GM19035 (cell line): ENCODE measurements around the gene EFCAB8.
"Not testable (repeated sequence)": the region's sequence is repeated elsewhere in the genome, so short reads cannot be mapped to it uniquely, and the experiment has no call there.

ENCODE experiments used
- ATAC-seq: cut with Tn5 transposase; IDR thresholded peaks from one replicate; pipeline ENCODE4 v1.9.1; 2021; ENCODE audit not compliant: unreplicated experiment

Gene EFCAB8

GRCh38 chr20:32885185-32885584 is 26.5 kb downstream of the EFCAB8 start:
- no peak for ATAC-seq

- no peak for ATAC-seq
Measured at GRCh38 chr20:32885952-32886351, 27.2 kb downstream of the EFCAB8 start.

GRCh38 chr20:32886652-32887051 is 27.9 kb downstream of the EFCAB8 start:
- ATAC-seq, result no peak

GRCh38 chr20:32887492-32887891 is 28.8 kb downstream of the EFCAB8 start:
- no peak for ATAC-seq

GRCh38 chr20:32888636-32889035 is 29.9 kb downstream of the EFCAB8 start:
- ATAC-seq, result no peak

- ATAC-seq, result no peak
Measured at GRCh38 chr20:32889281-32889680, 30.6 kb downstream of the EFCAB8 start.

GRCh38 chr20:32891491-32891890 is 32.8 kb downstream of the EFCAB8 start:
- ATAC-seq, result no peak

GRCh38 chr20:32891926-32892660 is 33.4 kb downstream of the EFCAB8 start:
- ATAC-seq, result no peak

- ATAC-seq, result no peak
Measured at GRCh38 chr20:32893263-32894025, 34.7 kb downstream of the EFCAB8 start.

- ATAC-seq, result no peak
Measured at GRCh38 chr20:32894026-32894483, 35.3 kb downstream of the EFCAB8 start.

GRCh38 chr20:32894711-32895355 is 36.1 kb downstream of the EFCAB8 start:
- no peak for ATAC-seq

GRCh38 chr20:32896521-32897280 is 38.0 kb downstream of the EFCAB8 start:
- ATAC-seq, result no peak

GRCh38 chr20:32898729-32899128 is 40.0 kb downstream of the EFCAB8 start:
- no peak for ATAC-seq

- no peak for ATAC-seq
Measured at GRCh38 chr20:32902456-32903420, 44.0 kb downstream of the EFCAB8 start.

GRCh38 chr20:32903666-32904175 is 45.0 kb downstream of the EFCAB8 start:
- no peak for ATAC-seq

- not testable (repeated sequence) for ATAC-seq
Measured at GRCh38 chr20:32904678-32905077, 46.0 kb downstream of the EFCAB8 start.

GRCh38 chr20:32906200-32906599 is 47.5 kb downstream of the EFCAB8 start:
- ATAC-seq, result no peak

- ATAC-seq, result no peak
Measured at GRCh38 chr20:32906871-32907495, 48.3 kb downstream of the EFCAB8 start.

- no peak for ATAC-seq
Measured at GRCh38 chr20:32907886-32908285, 49.2 kb downstream of the EFCAB8 start.
